ENCODE results near the gene TMEM184B. TPM values are rescaled to one million over a fixed set of nuclear protein-coding genes. Genes with fewer than 3 reads are reported as not detected.

Gene TMEM184B
- total and polyA plus RNA-seq, 2 of the 8 experiments (the other 6 are each of a cell fraction or from before 2014, with no cell fraction given): 41.6 to 81.0 TPM

- TF ChIP-seq EGR1 (IDR thresholded peaks at IDR 0.05; ENCODE audit: borderline replicate concordance, low read depth, low read length) (no peak), USF2 (IDR thresholded peaks at IDR 0.05; ENCODE audit: low read length) (no peak), FOSL1 (IDR thresholded peaks at IDR 0.05; ENCODE audit: insufficient read depth, low read depth, low read length) (no peak), ATF2 (IDR thresholded peaks at IDR 0.05; ENCODE audit: low read length) (no peak)
Measured at GRCh38 chr22:38290347-38290746, 17.5 kb upstream of the TMEM184B start (continued).
